ENCODE data around the gene FAM162A.
"Not testable (repeated sequence)": the region's sequence is repeated elsewhere in the genome, so short reads cannot be mapped to it uniquely, and the experiment has no call there.

FAM162A gene

GRCh38 chr3:122430371-122430770, 46.4 kb downstream of the FAM162A start:
- H3K4me3 ChIP-seq (IDR thresholded peaks at IDR 0.05; ENCODE audit: insufficient read depth, low read depth, low read length), result no peak overlapping the region
- H2AFZ ChIP-seq (ENCODE audit: low read depth), result no peak overlapping the region
- no peaks in the 10 kb centered on the region for H4K20me1 ChIP-seq (ENCODE audit: insufficient read depth)
- H3K27ac ChIP-seq, result no peak overlapping the region
- H3K4me1 ChIP-seq (ENCODE audit: low read depth, poor library complexity, severe bottlenecking), result no peaks in the 10 kb centered on the region
- H3K4me2 ChIP-seq, result no peak overlapping the region
- H3K36me3 ChIP-seq (ENCODE audit: insufficient read depth), result no peaks in the 10 kb centered on the region; the same call in 1 of the 2 replicates
- H3K79me2 ChIP-seq (ENCODE audit: insufficient read depth, low read depth), result no peaks in the 10 kb centered on the region
- no peak overlapping the region for H3K9ac ChIP-seq
- H3K27me3 ChIP-seq (ENCODE audit: insufficient read depth, low read depth), result no peaks in the 10 kb centered on the region
- TF ChIP-seq CTCF (conservative IDR thresholded peaks at IDR 0.05; ENCODE audit: low read depth, low read length), result no peak

GRCh38 chr3:122435950-122436349, 52.0 kb downstream of the FAM162A start:
- Histone ChIP-seq H3K36me3 (ENCODE audit: insufficient read depth) (peaks cover 7% of the 10 kb centered on the region; the same call in 1 of the 2 replicates), H3K4me2 (no peak overlapping the region), H3K4me1 (ENCODE audit: low read depth, poor library complexity, severe bottlenecking) (no peaks in the 10 kb centered on the region)

GRCh38 chr3:122443090-122443489, 59.1 kb downstream of the FAM162A start:
- Histone ChIP-seq H3K79me2 (ENCODE audit: insufficient read depth, low read depth) (no peaks in the 10 kb centered on the region), H3K4me3 (IDR thresholded peaks at IDR 0.05; ENCODE audit: insufficient read depth, low read depth, low read length) (no peak overlapping the region), H3K4me1 (ENCODE audit: low read depth, poor library complexity, severe bottlenecking) (no peaks in the 10 kb centered on the region)

More at GRCh38 chr3:122435950-122436349, 52.0 kb downstream of the FAM162A start:
- Histone ChIP-seq H3K27ac (no peak overlapping the region), H3K27me3 (ENCODE audit: insufficient read depth, low read depth) (no peaks in the 10 kb centered on the region), H3K4me3 (IDR thresholded peaks at IDR 0.05; ENCODE audit: insufficient read depth, low read depth, low read length) (no peak overlapping the region), H2AFZ (ENCODE audit: low read depth) (no peak overlapping the region), H4K20me1 (ENCODE audit: insufficient read depth) (no peaks in the 10 kb centered on the region), H3K79me2 (ENCODE audit: insufficient read depth, low read depth) (no peaks in the 10 kb centered on the region), H3K9ac (no peak overlapping the region)
- TF ChIP-seq CTCF (conservative IDR thresholded peaks at IDR 0.05; ENCODE audit: low read depth, low read length), result no peak

GRCh38 chr3:122443762-122444490, 59.9 kb downstream of the FAM162A start:
- not testable (repeated sequence) for H4K20me1 ChIP-seq (ENCODE audit: insufficient read depth); H3K36me3 ChIP-seq (ENCODE audit: insufficient read depth); H3K27ac ChIP-seq; H3K4me2 ChIP-seq; H3K79me2 ChIP-seq (ENCODE audit: insufficient read depth, low read depth); H3K4me3 ChIP-seq (IDR thresholded peaks at IDR 0.05; ENCODE audit: insufficient read depth, low read depth, low read length); H2AFZ ChIP-seq (ENCODE audit: low read depth); H3K9ac ChIP-seq; H3K27me3 ChIP-seq (ENCODE audit: insufficient read depth, low read depth); H3K4me1 ChIP-seq (ENCODE audit: low read depth, poor library complexity, severe bottlenecking)

More at GRCh38 chr3:122443090-122443489, 59.1 kb downstream of the FAM162A start:
- no peak overlapping the region for H3K4me2 ChIP-seq
- no peaks in the 10 kb centered on the region for H4K20me1 ChIP-seq (ENCODE audit: insufficient read depth)
- H3K27me3 ChIP-seq (ENCODE audit: insufficient read depth, low read depth), result no peaks in the 10 kb centered on the region
- no peak overlapping the region for H2AFZ ChIP-seq (ENCODE audit: low read depth)
- peaks cover 3% of the 10 kb centered on the region; the same call in 1 of the 2 replicates for H3K36me3 ChIP-seq (ENCODE audit: insufficient read depth)
- H3K9ac ChIP-seq, result no peak overlapping the region
- no peak overlapping the region for H3K27ac ChIP-seq
- TF ChIP-seq CTCF (conservative IDR thresholded peaks at IDR 0.05; ENCODE audit: low read depth, low read length), result no peak

- not testable (repeated sequence) for H3K79me2 ChIP-seq (ENCODE audit: insufficient read depth, low read depth); H4K20me1 ChIP-seq (ENCODE audit: insufficient read depth); H3K4me1 ChIP-seq (ENCODE audit: low read depth, poor library complexity, severe bottlenecking); H3K27ac ChIP-seq; H3K9ac ChIP-seq; H2AFZ ChIP-seq (ENCODE audit: low read depth); H3K4me3 ChIP-seq (IDR thresholded peaks at IDR 0.05; ENCODE audit: insufficient read depth, low read depth, low read length); H3K36me3 ChIP-seq (ENCODE audit: insufficient read depth); H3K27me3 ChIP-seq (ENCODE audit: insufficient read depth, low read depth); H3K4me2 ChIP-seq
Measured at GRCh38 chr3:122444491-122444887, 60.5 kb downstream of the FAM162A start.

- not testable (repeated sequence) for H4K20me1 ChIP-seq (ENCODE audit: insufficient read depth); H3K4me3 ChIP-seq (IDR thresholded peaks at IDR 0.05; ENCODE audit: insufficient read depth, low read depth, low read length); H3K79me2 ChIP-seq (ENCODE audit: insufficient read depth, low read depth); H3K27me3 ChIP-seq (ENCODE audit: insufficient read depth, low read depth); H3K27ac ChIP-seq; H3K4me1 ChIP-seq (ENCODE audit: low read depth, poor library complexity, severe bottlenecking); H3K9ac ChIP-seq; H2AFZ ChIP-seq (ENCODE audit: low read depth); H3K4me2 ChIP-seq; H3K36me3 ChIP-seq (ENCODE audit: insufficient read depth)
Measured at GRCh38 chr3:122448218-122448617, 64.2 kb downstream of the FAM162A start.

Measured in KMS-11 (cell line).